HG03378 (cell line): ENCODE data around the gene EFCAB6.

Experiments
- ATAC-seq: cut with Tn5 transposase; IDR thresholded peaks from one replicate; pipeline ENCODE4 v1.9.1; 2021; ENCODE audit warnings: mild to moderate bottlenecking, moderate library complexity; ENCODE audit not compliant: unreplicated experiment

Gene EFCAB6

GRCh38 chr22:43812149-43812842, at the start of gene EFCAB6:
TSS of gene EFCAB6 (minus strand) at chr22:43812305. CDS start at chr22:43782318, 29,987 bp downstream.
- peak; percentile 66 for ATAC-seq

- no peak for ATAC-seq
Measured at GRCh38 chr22:43861529-43861928, 49.4 kb upstream of the EFCAB6 start.

- ATAC-seq = no peak
Measured at GRCh38 chr22:43860831-43861230, 48.7 kb upstream of the EFCAB6 start.

- ATAC-seq = no peak
Measured at GRCh38 chr22:43860126-43860525, 48.0 kb upstream of the EFCAB6 start.

- ATAC-seq = no peak
Measured at GRCh38 chr22:43859621-43860020, 47.5 kb upstream of the EFCAB6 start.

- no peak for ATAC-seq
Measured at GRCh38 chr22:43859176-43859575, 47.1 kb upstream of the EFCAB6 start.

- no peak for ATAC-seq
Measured at GRCh38 chr22:43858156-43858895, 46.2 kb upstream of the EFCAB6 start.

- no peak for ATAC-seq
Measured at GRCh38 chr22:43857367-43857766, 45.3 kb upstream of the EFCAB6 start.

- ATAC-seq = no peak
Measured at GRCh38 chr22:43855431-43855830, 43.3 kb upstream of the EFCAB6 start.

- ATAC-seq = no peak
Measured at GRCh38 chr22:43854786-43855271, 42.7 kb upstream of the EFCAB6 start.

- no peak for ATAC-seq
Measured at GRCh38 chr22:43854121-43854785, 42.1 kb upstream of the EFCAB6 start.

- no peak for ATAC-seq
Measured at GRCh38 chr22:43853328-43853931, 41.3 kb upstream of the EFCAB6 start.

GRCh38 chr22:43852573-43853327, 40.6 kb upstream of the EFCAB6 start:
- no peak for ATAC-seq

GRCh38 chr22:43851979-43852307, 39.8 kb upstream of the EFCAB6 start:
- no peak for ATAC-seq

GRCh38 chr22:43851058-43851978, 39.2 kb upstream of the EFCAB6 start:
- ATAC-seq = no peak

GRCh38 chr22:43850529-43850928, 38.4 kb upstream of the EFCAB6 start:
- ATAC-seq = no peak

GRCh38 chr22:43849731-43850130, 37.6 kb upstream of the EFCAB6 start:
- no peak for ATAC-seq

- no peak for ATAC-seq
Measured at GRCh38 chr22:43848366-43849171, 36.5 kb upstream of the EFCAB6 start.
